ENCODE results near the gene B4GALNT1.
"Not testable (repeated sequence)": the region's sequence is repeated elsewhere in the genome, so short reads cannot be mapped to it uniquely, and the experiment has no call there.

B4GALNT1 gene

DNA sequence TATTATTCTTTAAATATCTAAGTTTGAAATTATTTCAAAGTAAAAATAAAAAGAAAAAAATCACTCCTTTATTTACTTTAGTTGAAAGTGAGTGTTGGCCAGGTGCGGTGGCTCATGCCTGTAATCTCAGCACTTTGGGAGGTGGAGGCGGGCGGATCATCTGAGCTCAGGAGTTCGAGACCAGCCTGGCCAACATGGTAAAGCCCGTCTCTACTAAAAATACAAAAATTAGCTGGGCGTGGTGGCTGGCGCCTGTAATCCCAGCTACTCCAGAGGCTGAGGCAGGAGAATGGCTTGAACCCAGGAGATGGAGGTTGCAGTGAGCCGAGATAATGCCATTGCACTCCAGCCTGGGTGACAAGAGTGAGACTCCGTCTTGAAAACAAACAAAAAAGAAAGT is 3.7 kb upstream of the B4GALNT1 start:
- DNase-seq: not testable (repeated sequence)

DNA sequence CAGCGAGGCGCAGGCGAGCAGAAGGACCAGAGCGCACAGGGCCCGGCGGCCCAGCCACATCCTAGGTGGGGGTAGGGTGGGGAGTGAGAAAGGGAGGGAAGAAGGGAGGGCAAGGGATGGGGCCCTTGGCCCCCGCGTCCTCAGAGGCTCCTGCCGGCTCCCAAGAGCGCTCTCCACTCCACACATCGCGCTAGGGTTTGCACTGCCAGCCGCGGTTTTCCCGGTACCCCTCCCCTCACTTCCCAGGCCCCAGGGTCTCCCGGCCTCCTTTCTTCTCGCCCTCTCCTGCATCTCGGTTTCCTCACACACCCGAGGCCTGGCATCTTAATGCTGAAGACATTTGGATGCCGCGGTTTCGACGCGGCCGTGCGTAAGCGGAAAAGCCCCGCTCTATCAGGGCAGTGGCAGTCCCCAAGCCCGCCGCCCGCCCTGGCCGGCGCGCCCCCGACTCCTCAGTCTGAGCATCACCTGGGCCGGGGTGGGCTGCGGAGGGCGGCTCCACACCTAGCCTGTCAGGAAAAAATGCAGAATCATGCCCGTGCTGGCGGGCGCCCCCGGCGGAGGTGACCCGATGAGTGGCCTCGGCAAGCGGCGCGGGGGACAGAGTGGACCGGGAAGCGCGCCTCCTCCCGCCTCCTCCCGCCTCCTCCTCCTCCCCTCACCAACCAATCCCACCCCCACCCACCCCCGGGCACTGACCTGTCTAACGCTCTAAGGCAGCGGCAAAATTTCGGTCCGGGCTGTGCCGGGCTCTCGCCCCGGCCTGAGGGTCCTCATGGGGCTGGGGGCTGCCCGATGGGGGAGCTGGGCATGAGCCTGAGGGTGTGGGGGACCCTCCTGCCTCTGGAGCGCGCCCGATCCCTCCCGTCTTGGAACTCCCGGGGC is 686 bp downstream of the B4GALNT1 start:
- no peak for DNase-seq

DNA sequence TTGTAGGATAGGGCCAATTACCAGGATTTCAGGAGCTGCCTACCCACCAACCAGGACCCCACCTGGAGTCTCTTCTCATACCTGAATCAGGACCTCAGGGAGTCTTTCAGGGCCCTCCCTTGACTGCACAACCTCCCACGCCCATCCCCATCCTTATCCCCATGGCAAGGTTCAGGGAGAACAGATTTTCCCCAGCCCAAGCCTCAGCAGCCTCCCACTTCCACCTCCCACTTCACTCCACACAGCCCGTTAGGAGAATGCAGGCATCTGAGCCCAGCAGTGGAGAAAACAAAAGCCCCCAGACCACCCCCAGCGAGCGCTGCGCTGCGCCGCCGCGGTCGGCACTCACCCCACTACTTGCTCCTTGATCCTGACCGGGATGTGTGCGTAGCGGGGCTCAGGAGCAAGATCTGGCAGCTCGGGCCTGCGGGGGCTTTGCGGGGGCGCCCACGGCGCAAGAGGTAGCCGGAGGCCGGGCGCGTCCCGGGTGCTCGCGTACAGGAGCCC is 1.4 kb downstream of the B4GALNT1 start:
- no peak for DNase-seq

DNA sequence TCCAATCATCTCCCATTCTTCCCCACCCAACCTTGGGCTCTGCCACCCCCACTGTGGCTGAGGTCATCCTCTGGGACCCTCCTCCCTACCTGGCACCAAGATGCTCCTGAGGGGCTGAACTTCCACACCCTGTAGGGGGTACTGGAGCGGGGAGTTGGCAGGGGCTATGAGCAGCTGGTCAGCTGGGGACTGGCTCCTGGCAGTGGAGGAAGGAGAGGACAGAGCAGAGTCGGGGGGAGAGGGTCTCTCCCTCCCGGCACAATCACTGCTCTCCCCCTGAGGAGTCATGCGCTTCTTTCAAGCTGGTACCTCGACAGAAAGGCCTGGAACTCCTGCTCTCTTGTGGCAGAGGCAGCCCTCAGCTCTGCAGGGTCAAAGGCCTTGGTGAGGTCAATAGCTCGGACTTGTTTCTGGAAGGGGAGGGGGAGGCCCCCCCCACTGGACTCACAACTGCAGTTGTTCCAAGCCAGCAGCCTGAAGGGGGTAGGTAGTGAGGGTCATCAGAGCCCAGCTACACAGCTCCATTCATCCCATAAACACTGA is 2.0 kb downstream of the B4GALNT1 start:
- no peak for DNase-seq

DNA sequence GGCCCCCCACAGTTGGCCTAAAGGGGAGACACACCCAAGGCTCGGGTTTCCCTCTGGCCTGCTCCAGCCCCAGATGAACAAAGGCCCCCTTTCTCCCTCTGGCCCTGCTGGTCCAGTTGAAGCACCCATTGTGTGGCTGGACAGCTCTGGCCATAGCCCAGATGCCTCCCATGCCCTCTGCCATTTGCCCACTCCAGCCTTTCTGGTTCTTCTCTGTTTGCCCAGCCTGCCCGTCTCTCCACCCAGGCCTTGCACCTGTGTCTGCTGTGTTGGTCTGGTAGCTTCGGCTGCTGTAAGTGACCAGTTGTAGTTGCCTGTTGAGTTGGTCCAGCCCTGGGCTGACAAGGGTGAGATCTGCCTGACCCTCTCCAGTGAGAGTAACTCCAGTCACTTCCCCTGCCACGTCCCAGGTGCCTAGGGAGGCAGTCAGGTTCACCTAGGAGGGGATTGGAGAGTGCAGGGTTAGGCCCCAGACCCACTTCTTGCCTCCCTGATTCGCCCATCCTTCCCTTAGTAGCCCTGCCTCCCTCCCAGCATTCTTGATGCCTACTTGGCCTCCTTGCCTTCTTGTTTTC is 3.0 kb downstream of the B4GALNT1 start:
- no peak for DNase-seq

DNA sequence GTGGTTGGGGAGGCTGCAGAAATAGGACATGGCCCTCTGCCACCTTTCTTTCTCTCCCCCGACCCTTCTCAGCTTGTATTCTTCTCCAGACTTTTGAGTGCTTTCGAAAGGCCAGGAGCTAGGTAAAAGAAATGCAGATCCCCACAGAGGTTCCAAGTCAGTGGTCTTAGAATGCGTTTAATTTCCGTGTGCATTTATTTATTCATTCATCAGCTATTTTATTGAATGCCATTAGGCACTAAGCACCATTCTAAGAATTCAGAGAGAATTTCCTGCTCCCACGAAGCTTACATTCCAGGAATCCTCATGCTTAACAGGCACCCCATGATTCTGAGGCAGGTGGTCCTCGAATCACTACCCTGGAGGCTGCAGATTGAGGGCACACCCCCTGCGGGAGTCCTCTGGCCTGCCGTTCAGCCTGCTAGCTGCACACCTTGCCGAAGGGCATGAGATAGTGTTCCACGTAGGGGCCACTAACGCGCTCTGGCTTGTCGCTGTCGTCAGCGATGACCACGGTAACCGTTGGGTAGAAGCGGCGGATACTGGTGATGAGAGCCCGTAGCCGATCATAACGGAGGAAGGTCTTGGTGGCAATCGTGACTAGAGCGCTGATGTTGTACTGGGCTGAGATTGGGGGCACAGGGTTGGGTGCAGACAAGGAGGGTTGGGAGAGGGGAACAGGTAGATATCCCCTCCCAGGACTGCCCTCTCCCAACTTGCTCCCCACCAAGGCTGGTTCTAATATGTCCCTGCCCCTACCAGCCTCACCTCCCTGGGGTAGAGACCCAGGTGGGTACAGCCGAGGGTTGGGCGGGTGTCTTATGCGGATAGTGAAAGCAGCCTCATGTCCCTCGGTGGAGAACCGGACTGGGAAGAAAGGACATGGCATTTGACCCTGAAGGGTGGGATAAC is 4.5 kb downstream of the B4GALNT1 start:
- DNase-seq: no peak

DNA sequence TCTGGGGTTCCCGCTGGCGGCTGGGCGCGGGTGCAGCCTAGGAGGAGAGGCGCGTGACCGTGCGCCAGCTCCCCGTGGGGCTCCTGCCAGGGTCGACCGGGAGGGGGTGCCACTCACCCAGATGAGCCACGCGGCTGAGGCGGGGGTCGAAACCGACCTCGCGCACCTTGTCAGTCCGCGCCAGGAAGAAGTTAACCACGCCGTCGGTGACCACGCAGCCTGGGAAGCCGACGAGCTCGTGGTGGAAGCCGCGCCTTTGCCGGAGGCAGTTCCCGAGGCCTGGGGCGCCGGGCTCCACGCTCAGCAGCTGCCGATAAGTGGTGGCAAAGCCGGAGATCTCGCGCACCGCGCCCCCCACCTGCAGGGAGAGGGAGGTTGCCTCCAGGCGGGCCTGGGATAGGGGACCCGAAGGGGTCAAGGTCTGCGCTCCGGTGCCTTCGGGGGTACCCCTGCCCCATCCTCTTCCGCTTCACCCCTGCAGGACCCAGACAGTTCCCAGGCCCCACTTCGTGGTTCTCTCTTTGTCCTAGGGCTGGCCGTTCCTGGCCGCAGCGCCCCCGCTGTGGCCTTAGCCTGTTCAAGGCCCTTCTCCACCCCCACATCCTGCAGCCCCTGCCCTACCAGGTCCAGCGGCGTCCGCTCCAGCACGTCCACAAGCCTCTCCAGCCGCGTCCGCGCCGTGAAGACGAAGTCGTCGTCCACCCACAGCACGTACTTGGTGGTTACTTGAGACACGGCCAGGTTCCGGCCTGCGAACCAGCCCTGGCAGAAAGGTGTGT is 5.3 kb downstream of the B4GALNT1 start:
- DNase-seq: no peak

DNA sequence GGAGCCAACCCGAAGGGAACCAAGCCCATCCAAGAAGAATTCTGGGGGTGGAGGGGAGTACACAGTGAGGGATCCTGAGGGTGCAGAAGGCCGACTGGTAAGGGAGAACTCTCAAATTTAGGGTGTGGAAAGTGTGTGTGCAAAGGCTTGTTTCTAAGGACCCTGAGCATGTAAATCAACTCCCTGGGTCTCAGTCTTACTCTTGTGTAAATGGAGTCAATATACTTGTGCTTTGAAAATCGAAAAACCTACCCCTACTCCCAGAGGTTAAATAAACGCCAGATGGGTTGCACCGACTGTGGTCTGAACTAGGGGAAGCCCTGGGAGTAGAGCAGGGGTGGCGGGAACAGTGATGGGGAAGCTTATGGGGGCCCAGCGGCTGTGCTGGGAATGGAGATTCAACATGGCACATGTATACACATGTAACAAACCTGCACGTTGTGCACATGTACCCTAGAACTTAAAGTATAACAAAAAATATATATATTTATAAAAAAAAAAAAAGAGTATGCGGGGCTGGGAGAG is 6.0 kb downstream of the B4GALNT1 start:
- DNase-seq: no peak

DNA sequence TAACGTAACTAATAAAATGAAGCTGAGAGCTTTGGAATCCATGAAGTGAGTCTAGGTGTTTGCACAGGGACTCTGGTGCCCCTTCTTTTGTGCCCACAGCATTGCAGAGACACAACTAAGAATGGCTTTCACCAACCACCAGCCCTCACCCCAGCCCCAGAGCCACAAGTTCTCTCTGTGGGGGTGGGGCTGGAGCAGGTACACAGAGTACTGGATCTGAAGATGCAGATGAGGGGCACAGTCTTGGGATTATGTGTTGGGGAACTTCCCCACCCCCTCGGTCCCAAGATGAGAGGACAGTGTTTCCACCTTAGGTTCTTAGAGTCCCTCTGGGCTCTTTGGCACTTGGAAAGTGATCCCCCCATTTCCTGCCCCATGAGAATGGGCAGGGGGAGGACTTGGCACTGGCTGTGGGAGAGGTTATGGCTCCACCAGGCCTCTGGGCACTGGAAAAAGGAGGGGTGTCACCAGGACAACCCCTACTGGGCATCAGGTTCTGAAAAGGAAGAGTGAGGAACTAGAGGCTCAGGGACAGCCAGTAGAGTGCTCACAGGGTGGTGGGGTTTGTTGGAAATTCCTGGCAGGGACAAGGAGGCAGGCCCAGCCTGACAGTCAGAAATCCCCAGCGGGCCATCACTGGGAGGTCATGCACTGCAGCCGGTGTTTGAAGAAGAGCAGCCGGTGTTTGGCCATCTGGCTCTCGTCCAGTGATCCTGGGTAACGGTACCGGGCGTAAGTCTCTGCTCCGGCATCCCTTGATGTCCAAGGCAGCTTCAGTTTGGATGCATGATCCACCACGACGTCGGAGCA is 6.7 kb downstream of the B4GALNT1 start:
- DNase-seq: no peak

DNA sequence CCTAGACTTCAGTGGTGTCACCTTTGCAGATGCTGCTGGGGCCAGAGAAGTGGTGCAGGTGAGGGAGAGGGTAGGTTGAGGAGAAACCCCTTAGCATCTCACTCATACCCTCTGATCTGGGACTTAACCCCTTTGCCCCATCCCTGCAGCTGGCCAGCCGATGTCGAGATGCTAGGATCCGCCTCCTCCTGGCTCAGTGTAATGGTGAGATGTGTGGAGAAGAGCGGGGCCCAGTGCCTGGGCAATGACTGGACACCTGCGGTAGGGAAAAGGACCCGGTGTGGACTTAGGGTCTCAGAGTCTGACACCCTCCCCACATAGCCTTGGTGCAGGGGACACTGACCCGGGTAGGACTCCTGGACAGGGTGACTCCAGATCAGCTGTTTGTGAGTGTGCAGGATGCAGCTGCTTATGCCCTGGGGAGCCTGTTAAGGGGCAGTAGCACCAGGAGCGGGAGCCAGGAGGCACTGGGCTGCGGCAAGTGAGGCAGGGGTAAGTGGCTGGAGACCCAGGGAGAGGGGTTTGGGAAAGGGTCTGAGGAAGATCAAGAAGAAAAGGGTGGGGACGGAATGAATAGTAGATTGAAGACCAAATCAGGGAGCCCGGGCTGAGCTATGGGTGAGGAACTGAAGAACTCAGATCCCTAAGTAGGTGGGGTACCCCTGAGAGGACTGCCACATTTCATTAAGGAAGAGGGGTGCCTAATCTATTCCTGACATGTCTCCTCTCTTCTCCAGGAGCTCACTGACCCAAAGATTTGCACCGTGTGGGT is 7.6 kb downstream of the B4GALNT1 start:
- DNase-seq: no peak

DNA sequence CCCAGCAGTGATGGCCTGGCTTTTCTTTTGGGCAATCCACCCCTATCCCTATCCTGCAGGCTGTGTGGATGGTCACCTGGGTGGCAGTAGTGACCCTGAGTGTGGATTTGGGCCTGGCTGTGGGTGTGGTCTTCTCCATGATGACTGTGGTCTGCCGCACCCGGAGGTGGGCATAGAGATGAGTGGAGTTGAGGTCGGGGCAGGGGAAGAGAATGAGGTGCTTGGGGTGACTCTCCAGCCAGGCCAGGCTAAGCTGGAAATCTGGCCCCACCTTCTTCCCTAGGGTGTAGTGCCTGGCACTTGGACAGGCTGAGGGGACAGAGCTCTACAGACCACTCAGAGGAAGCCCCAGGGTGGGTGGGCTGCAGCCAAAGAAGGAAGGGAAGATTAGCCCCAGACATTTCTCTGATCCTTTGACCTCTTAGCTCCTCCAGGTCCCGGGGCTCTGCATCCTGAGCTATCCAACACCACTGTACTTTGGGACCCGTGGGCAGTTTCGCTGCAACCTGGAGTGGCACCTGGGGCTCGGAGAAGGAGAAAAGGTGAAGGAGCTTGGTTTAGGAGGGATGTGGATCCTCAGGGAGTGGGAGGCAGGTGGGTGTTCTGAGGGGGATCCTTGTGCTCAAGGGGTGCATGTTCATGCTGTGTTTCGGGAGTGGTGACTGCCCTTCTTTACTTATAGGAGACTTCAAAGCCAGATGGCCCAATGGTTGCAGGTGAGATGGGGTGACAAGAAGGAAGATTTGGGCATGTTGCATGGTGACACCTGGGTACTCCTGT is 8.4 kb downstream of the B4GALNT1 start:
- DNase-seq: no peak

DNA sequence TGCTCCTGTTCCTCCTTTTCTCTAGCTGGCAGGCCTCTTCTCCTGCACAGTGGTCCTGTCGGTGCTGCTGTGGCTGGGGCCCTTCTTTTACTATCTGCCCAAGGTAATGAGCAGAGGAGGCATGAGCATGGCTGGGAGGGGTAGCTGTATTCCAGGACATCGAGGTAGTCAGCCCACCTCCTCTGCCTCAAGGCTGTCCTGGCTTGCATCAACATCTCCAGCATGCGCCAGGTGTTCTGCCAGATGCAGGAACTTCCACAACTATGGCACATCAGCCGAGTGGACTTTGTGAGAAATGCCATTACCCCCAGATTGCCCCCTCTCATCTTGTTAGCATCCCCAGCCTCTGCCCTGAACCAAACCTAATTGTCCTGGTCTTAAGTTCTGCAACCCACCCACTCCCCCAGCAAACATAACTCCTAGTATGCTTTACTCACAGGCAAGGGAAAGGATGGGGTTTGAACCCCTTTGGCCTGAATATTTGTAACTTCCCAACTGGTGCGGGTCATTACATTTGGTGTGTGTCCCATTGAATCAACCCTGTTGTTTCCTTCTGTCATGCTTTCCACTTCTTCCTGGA is 9.1 kb downstream of the B4GALNT1 start:
- DNase-seq: no peak

DNA sequence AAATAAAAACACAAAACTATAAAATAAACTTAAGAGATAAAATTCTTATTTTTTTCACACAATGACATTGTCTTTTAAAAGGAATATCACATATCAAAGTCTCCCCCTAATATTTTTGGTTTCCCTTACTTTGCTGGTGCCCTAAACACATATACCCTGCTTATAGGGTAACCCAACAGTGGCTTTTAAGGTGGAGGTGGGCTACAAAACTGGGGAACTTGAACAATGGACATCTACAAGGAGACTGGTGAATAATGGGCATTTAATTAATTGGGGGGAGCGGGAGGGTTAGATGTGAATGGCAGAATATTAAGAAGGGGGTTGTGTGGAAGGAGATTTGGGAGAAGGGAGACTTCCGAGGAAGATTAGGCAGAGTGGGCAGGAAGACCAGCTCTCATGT is 9.6 kb downstream of the B4GALNT1 start:
- DNase-seq: no peak

DNA sequence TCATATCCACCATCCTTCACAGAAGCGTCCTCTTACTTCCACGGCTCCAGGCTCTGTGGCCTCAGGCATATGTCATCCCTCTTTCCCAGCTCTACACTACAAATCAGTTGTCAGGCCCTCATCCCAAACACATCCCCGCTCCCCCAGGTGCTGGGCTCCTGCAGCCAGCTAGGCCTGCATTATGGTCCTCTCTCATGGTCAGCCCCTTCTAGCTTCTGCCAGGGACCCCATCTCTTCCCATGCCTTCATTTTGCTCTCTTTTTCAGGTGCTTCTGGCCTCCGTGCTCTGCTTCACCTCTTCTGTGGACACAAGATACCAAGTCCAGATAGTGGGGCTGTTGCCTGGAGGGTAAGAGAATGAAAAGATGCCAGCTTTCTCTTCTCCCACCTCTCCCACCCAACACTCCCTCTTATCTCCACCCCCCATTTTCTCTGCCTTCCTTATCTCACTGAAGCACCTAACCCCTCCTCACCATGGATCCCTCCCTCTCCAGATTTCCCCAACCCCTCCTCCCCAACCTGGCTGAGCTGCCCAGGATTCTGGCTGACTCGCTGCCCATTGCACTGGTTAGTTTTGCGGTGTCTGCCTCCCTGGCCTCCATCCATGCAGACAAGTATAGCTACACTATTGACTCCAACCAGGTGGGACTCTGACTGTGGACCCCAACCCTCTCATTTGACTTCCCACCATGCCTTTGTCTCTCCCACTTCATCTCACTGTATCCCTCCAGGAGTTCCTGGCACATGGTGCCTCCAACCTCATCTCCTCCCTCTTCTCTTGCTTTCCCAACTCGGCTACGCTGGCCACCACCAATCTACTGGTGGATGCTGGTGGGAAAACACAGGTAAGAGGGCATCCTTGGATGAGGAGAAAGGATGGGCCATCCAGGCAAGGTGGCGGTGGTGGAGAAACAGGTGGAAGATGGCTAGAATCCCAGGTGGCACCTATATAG is 10.4 kb downstream of the B4GALNT1 start:
- DNase-seq: no peak

DNA sequence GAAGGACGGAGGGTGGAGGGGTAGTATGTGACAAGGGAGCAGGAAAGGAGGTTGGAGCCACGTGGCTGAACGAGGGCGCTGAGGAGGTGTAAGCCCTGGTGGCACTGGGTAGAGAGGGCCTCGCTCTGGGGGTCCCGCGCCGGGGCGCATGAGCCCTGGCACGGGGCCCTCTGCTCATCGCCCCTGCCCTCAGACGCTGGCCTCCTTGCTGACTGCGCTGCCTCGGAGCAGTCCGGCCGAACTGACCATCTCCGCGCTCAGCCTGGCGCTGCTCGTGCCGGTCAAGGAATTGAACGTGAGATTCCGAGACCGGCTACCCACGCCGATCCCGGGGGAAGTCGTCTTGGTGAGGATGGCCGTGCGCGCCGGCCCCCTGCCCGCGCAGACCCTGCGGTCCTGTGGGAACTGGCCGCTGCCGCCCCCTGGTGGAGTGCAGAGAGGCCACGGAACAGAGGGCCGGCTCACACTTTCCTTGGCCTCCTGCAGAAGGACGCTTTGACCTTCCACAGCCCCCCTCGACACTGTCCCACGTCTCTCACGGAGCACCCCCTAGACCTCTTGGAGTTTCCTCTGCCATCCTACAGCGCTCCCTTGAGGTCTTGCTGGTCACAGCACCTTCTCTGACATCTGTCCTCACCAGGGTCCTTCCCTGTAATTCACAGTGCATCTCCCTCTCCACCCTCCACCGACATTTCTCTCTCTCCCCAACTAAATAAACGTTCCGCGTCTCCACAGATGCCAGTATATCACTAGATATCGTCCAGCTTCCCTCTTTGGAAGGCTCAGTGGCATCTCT is 11.3 kb downstream of the B4GALNT1 start:
- peak; percentile 66 for DNase-seq

DNA sequence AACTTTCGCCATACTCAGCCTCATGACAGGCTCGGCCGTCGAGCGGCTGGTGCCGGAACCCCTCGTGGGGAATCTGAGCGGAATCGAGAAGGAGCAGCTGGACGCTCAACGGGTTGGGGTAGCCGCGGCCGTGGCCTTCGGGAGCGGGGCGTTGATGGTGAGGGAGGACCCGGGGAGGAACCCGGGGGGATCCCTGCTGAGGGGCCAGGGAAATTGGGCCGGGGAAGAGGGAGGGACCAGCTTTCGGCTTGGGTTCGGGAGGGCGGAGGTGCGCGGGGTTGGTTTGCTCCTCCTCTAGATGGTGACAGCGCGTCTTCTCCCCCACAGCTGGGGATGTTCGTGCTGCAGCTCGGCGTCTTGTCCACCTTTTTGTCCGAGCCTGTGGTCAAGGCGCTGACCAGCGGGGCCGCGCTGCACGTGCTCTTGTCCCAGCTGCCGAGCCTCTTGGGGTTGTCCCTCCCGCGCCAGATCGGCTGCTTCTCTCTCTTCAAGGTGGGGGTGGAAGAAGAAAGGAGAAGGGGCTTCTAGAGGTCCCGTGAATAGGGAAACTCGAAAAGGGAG is 12.0 kb downstream of the B4GALNT1 start:
- no peak for DNase-seq
